ENCODE results near the gene MMP2.
A peak's percentile ranks its signal among the peaks of the same experiment; 100 is the strongest.

The MMP2 gene

DNA sequence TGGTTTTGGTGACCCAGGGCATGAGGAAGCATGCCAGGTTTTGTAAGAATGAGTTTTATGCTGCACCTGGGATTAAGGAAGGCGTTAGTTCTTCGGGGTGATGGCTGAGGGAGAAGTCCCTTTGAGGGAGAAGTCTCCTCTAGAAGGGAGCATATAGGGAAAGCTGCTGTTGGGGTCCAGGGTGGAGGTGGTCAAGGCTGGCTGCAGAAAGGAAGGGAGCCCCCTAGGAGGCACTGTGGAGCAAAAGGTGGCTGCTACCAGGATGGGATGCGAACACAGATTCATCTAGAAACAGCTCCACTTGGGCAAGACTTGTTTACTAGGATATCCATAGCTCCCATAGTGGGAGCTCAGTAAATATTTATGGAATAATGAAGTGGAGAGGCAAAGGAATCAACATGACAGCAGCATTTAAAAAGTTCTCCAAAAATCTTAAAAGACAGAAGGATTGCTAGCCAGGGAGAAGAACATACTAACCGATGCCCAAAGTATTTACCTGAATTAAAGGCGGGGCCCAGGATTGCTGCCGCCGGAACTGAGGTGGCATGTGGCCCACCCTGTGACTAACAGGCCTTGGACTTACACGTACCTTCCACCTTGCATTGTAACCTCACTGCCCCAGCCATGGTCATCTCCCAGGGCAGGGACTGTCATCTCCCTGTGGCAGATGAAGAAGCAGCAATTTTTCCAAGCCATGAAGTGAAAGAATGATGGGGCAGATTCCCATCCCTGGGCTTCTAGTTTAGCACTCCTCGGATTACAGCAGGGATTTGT lies 22.7 kb downstream of the MMP2 start:
- in situ Hi-C loops (cut with HindIII; ENCODE audit: low pct_unique_long_range_greater_than_20kb, low sequenced_read_pairs): no loop called here
- DNase-seq (ENCODE audit: low read depth in 1 of 2, low spot score in 1 of 2): no peak

DNA sequence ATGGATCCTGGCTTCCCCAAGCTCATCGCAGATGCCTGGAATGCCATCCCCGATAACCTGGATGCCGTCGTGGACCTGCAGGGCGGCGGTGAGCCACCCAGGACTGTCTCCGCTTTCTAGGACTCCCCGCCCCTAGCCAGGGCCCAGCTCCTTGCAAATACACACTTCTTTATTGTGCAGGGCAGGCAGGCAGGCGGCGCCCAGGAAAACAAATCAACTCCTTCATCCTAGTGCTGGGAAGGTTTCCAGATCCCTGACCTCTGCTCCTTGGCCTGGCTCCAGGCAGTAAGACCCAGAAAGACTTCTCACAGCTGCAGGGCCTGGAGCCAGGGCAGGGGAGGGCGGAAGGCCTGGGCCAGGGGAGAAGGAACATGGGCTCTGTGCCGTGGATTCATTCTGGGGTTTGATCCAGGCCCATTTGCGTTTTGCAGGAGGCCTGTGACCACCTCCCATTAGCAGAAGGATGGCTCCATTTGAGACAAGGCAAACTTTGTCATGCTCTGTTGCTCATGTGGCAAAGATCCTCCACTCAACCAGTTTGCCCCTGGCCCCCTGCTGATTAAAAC lies 23.9 kb downstream of the MMP2 start:
- no peak for TF ChIP-seq JUND (IDR thresholded peaks at IDR 0.05; ENCODE audit: low read depth)
- no peak for DNase-seq (ENCODE audit: low read depth in 1 of 2, low spot score in 1 of 2)
- in situ Hi-C loops (cut with HindIII; ENCODE audit: low pct_unique_long_range_greater_than_20kb, low sequenced_read_pairs): no loop called here

More for the DNA sequence above, 22.7 kb downstream of the MMP2 start:
- no peak for TF ChIP-seq JUND (IDR thresholded peaks at IDR 0.05; ENCODE audit: low read depth)

DNA sequence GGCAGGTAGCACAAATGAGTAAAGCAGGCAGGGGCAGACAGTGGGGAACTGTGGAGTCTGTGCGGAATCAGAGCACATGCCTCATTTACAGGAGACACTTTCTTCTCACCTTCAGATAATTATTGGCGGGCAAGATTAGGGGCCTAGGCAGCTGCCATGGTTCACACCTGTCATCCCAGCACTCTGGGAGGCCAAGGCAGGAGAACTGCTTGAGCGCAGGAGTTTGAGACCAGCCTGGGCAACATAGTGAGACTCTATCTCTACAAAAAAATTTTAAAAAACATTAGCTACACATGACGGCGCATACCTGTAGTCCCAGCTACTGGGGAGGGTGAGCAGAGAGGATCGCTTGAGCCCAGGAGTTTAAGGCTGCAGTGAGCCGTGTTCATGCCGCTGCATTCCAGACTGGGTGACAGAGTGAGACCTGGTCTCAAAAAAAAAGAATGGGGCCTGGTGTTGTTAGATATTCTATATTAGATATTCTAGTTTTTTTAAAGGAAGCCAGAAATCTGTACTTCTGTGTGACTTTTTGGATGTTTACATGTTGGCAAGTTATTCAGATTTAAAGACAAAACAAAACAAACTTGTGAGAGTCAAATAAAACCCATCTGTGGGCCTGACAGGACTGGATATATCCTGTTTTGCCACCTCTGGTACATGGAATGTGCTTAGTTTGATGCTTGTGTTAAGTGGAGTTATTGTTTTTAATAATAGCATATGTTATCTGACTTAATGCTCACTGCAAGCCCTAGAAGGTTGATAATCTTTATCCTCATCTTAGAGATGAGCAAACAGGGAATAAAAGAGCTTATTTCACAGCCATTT lies 24.9 kb downstream of the MMP2 start:
- no peak for DNase-seq (ENCODE audit: low read depth in 1 of 2, low spot score in 1 of 2)
- in situ Hi-C loops (cut with HindIII; ENCODE audit: low pct_unique_long_range_greater_than_20kb, low sequenced_read_pairs): no loop called here
- no peak for TF ChIP-seq JUND (IDR thresholded peaks at IDR 0.05; ENCODE audit: low read depth)

DNA sequence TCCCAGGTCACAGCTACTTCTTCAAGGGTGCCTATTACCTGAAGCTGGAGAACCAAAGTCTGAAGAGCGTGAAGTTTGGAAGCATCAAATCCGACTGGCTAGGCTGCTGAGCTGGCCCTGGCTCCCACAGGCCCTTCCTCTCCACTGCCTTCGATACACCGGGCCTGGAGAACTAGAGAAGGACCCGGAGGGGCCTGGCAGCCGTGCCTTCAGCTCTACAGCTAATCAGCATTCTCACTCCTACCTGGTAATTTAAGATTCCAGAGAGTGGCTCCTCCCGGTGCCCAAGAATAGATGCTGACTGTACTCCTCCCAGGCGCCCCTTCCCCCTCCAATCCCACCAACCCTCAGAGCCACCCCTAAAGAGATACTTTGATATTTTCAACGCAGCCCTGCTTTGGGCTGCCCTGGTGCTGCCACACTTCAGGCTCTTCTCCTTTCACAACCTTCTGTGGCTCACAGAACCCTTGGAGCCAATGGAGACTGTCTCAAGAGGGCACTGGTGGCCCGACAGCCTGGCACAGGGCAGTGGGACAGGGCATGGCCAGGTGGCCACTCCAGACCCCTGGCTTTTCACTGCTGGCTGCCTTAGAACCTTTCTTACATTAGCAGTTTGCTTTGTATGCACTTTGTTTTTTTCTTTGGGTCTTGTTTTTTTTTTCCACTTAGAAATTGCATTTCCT lies 26.5 kb downstream of the MMP2 start:
- TF ChIP-seq JUND (IDR thresholded peaks at IDR 0.05; ENCODE audit: low read depth): no peak
- in situ Hi-C loops (cut with HindIII; ENCODE audit: low pct_unique_long_range_greater_than_20kb, low sequenced_read_pairs): no loop called here
- no peak for DNase-seq (ENCODE audit: low read depth in 1 of 2, low spot score in 1 of 2)

DNA sequence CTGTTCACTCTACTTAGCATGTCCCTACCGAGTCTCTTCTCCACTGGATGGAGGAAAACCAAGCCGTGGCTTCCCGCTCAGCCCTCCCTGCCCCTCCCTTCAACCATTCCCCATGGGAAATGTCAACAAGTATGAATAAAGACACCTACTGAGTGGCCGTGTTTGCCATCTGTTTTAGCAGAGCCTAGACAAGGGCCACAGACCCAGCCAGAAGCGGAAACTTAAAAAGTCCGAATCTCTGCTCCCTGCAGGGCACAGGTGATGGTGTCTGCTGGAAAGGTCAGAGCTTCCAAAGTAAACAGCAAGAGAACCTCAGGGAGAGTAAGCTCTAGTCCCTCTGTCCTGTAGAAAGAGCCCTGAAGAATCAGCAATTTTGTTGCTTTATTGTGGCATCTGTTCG lies 27.1 kb downstream of the MMP2 start:
- TF ChIP-seq JUND (IDR thresholded peaks at IDR 0.05; ENCODE audit: low read depth): no peak
- in situ Hi-C loops (cut with HindIII; ENCODE audit: low pct_unique_long_range_greater_than_20kb, low sequenced_read_pairs): no loop called here
- DNase-seq (ENCODE audit: low read depth in 1 of 2, low spot score in 1 of 2): no peak

DNA sequence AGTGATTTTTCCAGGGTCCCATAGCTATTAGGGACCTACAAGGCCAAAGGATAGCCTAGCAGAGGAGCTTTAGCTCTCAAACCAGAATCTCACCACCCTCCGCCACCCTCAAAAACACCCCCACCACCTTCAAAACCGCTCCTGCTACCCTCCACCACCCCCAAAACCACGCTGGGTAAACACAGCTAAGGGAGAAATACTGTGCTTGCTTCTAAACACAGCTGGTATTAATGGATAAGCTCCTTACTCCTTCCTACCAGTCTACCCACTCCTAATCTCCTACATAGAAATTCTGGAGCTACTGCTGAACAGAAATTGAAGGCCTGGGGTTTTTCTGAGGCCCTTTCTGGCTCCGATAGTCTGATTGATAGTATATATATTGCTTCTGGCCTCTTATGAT lies 27.7 kb downstream of the MMP2 start:
- in situ Hi-C loops (cut with HindIII; ENCODE audit: low pct_unique_long_range_greater_than_20kb, low sequenced_read_pairs): no loop called here
- no peak for TF ChIP-seq JUND (IDR thresholded peaks at IDR 0.05; ENCODE audit: low read depth)
- DNase-seq (ENCODE audit: low read depth in 1 of 2, low spot score in 1 of 2): no peak

DNA sequence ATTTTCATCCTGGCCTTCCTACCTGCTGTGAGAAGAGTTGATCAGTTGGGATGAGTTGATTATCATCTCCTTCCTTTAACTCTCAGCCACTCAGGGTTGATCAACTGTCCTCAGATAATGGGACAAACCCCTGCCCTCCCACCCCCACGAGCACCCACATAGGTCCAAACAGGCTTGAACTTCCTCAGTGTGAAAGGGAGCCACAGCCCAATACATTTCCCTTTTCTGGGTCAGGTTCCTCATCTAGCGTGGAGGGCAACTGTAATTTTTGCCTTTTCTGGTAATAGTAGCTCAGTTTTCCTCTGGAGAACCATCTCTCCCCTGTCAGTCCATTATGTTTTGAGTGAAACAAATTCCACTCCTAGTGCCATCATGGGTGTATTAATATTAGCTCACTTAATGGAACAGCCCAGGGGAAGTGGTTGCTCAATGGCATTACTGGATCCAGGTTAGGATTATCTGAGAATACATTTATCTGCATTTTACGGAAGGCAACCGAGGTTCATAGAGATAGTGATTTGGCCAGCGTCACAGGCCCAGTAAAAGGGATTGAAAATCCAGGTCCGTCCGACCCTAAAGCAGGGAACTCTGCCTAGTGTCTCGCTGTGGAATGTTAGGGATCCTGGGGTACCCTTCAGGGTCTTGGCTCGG lies 29.4 kb downstream of the MMP2 start:
- in situ Hi-C loops (cut with HindIII; ENCODE audit: low pct_unique_long_range_greater_than_20kb, low sequenced_read_pairs): no loop called here
- TF ChIP-seq JUND (IDR thresholded peaks at IDR 0.05; ENCODE audit: low read depth): no peak
- no peak for DNase-seq (ENCODE audit: low read depth in 1 of 2, low spot score in 1 of 2)

DNA sequence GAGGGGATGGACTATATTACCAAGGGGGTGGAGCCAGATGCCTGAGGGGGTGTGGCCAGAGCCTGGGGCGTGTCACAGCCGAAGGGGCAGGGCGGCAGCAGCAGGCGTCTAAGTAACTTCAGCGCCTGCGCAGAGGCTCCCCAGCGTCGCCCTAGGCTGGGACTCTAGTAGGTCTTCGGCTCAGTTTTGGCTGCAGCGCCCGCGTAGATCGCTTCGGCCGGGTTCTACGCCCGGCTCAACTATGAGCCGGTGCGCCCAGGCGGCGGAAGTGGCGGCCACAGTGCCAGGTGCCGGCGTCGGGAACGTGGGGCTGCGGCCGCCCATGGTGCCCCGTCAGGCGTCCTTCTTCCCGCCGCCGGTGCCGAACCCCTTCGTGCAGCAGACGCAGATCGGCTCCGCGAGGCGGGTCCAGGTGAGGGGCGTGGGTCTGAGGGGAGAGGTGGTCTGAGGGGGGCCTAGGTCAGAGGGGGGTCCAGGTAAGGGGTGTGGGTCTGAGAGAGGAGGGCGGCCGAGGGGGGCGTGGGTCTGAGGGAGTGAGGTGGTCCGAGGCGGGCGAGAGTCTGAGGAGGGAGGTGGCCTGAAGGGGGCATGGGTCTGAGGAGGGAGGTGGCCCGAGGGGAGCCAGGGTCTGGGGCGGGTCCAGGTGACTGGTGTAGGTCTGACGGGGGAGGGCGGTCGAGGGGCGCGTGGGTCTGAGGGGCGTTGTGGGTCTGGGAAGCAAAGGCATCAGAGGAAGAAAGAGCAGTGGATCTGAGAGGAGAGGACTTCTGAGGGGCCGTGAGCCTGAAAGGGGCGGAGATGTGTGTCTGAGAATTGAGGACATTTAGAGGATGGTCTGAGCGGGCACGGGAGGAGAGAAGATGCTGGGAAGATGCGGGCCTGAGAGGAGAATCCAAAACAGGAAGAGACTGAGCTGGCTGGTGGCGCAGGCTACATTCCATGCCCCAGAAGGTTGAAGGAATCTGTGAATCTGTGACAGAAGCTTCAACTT lies 30.2 kb downstream of the MMP2 start, which contains the start of gene LPCAT2:
LPCAT2 (plus strand) TSS at position 132 of the 991 bp plus-strand sequence; CDS start at position 242, 110 bp downstream.
- DNase-seq (ENCODE audit: low read depth in 1 of 2, low spot score in 1 of 2): peak; percentile 79 to 88
- in situ Hi-C loops (cut with HindIII; ENCODE audit: low pct_unique_long_range_greater_than_20kb, low sequenced_read_pairs): no loop called here
- no peak for TF ChIP-seq JUND (IDR thresholded peaks at IDR 0.05; ENCODE audit: low read depth)

DNA sequence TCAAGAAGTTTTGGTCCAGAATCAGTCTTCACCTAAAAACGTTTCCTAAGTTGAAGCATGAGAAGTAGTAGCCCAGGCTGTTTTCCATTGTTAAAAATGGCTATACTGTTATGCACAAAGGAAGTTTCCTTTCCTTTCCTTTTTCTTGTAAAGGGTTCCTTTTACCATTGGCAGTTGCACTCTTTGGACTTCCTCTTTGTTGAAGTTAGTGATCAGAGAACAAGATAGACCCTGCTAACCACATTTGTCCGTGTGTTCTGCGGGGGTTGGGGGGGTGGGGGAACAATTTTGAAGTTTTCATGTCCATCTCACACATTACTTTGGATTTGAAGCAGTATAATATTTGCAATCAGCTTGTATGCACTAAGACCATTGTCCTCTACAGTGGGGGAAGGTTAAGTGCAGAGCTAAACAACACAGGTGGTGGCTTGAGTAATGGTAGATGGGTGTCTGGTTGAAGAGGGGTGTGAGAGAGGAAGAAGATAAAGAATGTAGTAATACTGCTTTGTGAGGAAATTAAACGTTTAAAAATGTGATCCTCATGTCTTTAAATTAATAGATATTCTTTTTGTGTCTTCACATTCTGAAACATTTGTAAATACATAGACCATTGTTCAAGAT lies 31.3 kb downstream of the MMP2 start:
- no peak for DNase-seq (ENCODE audit: low read depth in 1 of 2, low spot score in 1 of 2)
- in situ Hi-C loops (cut with HindIII; ENCODE audit: low pct_unique_long_range_greater_than_20kb, low sequenced_read_pairs): no loop called here
- no peak for TF ChIP-seq JUND (IDR thresholded peaks at IDR 0.05; ENCODE audit: low read depth)

DNA sequence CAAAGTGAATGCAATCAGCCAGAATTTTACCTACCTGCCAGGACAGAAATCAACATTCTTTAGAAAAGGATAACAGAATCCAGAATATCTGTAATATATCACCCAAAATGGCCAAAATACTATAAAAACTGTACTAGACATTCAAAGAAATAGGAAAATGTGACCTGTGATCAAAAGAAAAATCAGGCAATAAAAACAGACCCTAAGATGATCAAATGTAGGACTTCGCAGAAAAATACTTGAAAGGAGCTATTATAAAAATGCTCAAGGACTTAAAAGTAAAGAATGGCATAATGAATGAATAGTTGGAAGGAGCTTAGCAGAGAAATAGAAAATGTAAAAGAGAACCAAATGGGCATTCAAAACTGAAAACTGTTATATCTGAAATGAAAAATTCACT lies 33.9 kb downstream of the MMP2 start:
- no peak for TF ChIP-seq JUND (IDR thresholded peaks at IDR 0.05; ENCODE audit: low read depth)
- in situ Hi-C loops (cut with HindIII; ENCODE audit: low pct_unique_long_range_greater_than_20kb, low sequenced_read_pairs): no loop called here
- DNase-seq (ENCODE audit: low read depth in 1 of 2, low spot score in 1 of 2): no peak

DNA sequence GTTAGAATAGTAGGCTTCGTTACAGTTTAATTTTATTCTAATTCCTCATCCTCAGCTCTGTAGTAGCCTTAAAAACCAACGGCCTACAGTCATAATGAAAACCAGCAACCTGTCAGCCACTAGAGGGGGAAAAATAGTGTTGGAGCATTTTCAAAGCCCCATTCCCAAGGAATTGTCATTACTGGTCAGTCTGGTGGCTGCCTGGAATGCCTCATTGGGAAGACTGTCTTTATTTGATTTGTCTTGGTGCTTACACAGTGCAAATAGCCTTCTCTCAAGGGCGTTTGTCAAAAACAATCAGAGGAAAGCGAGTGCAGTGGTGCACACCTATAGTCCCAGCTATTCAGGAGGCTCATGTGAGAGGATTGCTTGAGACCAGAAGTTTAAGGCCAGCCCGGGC lies 34.6 kb downstream of the MMP2 start:
- DNase-seq (ENCODE audit: low read depth in 1 of 2, low spot score in 1 of 2): peak in 1 of 2 experiments; percentile 39
- in situ Hi-C loops (cut with HindIII; ENCODE audit: low pct_unique_long_range_greater_than_20kb, low sequenced_read_pairs): no loop called here
- no peak for TF ChIP-seq JUND (IDR thresholded peaks at IDR 0.05; ENCODE audit: low read depth)
